HEK293 (cell line): ENCODE results near the gene FERD3L.

Experiments
- CTCF ChIA-PET: fragments of 350-600 bp; formaldehyde crosslinking; extraction: SDS; loops from one replicate; lab custom pipeline; 2021; ENCODE audit warnings: antibody characterized with exemption; lab: Yijun Ruan, JAX
- POLR2A ChIA-PET: fragments of 300-600 bp; formaldehyde crosslinking; extraction: SDS; loops from one replicate; lab custom pipeline; 2020; ENCODE audit warnings: antibody characterized with exemption, inconsistent platforms; lab: Yijun Ruan, JAX
- H3K27ac ChIP-seq: fragments of 200-500 bp; sonication (Bioruptor generic); 2 replicates; pipeline ENCODE4 v1.5.1; 2014; ENCODE audit warnings: low read depth, low read length, control low read depth, inconsistent platforms; ENCODE audit errors: extremely low read depth
- H3K36me3 ChIP-seq, 2 experiments: fragments of 200-500 bp in 1 of 2; sonication (Bioruptor generic) in 1 of 2; 1 replicate in 1 of 2; 2 replicates in 1 of 2; pipeline ENCODE4 v1.5.1; 2014 to 2017; ENCODE audit warnings: inconsistent platforms in 2 of 2, low read length in 2 of 2; ENCODE audit not compliant: control insufficient read depth in 2 of 2, insufficient read depth in 1 of 2
- H3K4me1 ChIP-seq: fragments of 200-500 bp; sonication (Bioruptor generic); 2 replicates; pipeline ENCODE4 v1.5.1; 2014; ENCODE audit warnings: mild to moderate bottlenecking, low read length, inconsistent platforms; ENCODE audit not compliant: control insufficient read depth, insufficient read depth
- H3K4me3 ChIP-seq: 2 replicates; pipeline ENCODE4 v1.5.1; 2011; ENCODE audit warnings: low read depth, mild to moderate bottlenecking, control low read depth, low read length, moderate library complexity
- H3K9me3 ChIP-seq: fragments of 200-500 bp; sonication (Bioruptor generic); 2 replicates; pipeline ENCODE4 v1.5.1; 2014; ENCODE audit warnings: low read depth, low read length, inconsistent platforms; ENCODE audit not compliant: control insufficient read depth, insufficient read depth
- GFI1B ChIP-seq: fragments of 450-650 bp; formaldehyde crosslinking; IDR thresholded peaks from 2 replicates; pipeline ENCODE4 v1.5.1; 2016; ENCODE audit warnings: missing biosample characterization, missing genetic modification characterization
- GLI2 ChIP-seq: fragments of 450-650 bp; formaldehyde crosslinking; IDR thresholded peaks from 2 replicates; pipeline ENCODE4; 2017; ENCODE audit warnings: missing biosample characterization, missing genetic modification characterization, low read depth, borderline replicate concordance
- HOXC10 ChIP-seq: sonication (generic); formaldehyde crosslinking; IDR thresholded peaks from 2 replicates; pipeline ENCODE4 v1.8.1; 2023; ENCODE audit warnings: mild to moderate bottlenecking, missing genetic modification reagents
- KLF8 ChIP-seq: fragments of 450-650 bp; formaldehyde crosslinking; IDR thresholded peaks from 2 replicates; pipeline ENCODE4 v1.5.1; 2016; ENCODE audit warnings: missing biosample characterization, missing genetic modification characterization
- MEIS1 ChIP-seq: sonication (generic); formaldehyde crosslinking; IDR thresholded peaks from 2 replicates; pipeline ENCODE4 v1.8.1; 2022; ENCODE audit warnings: missing genetic modification reagents, mild to moderate bottlenecking, borderline replicate concordance
- ZBTB48 ChIP-seq: fragments of 450-650 bp; formaldehyde crosslinking; IDR thresholded peaks from 2 replicates; pipeline ENCODE4 v1.5.1; 2016; ENCODE audit warnings: missing biosample characterization, missing genetic modification characterization
- ZBTB49 ChIP-seq: fragments of 450-650 bp; formaldehyde crosslinking; IDR thresholded peaks from 2 replicates; pipeline ENCODE4 v1.5.1; 2016; ENCODE audit warnings: missing biosample characterization, missing genetic modification characterization, low read depth
- ZBTB6 ChIP-seq: fragments of 450-650 bp; formaldehyde crosslinking; IDR thresholded peaks from 2 replicates; pipeline ENCODE4 v1.5.1; 2017; ENCODE audit warnings: missing biosample characterization, missing genetic modification characterization
- ZNF112 ChIP-seq: fragments of 450-650 bp; formaldehyde crosslinking; IDR thresholded peaks from 2 replicates; pipeline ENCODE4 v1.5.0; 2017; ENCODE audit warnings: missing biosample characterization, missing genetic modification characterization
- ZNF18 ChIP-seq: fragments of 450-650 bp; formaldehyde crosslinking; IDR thresholded peaks from 2 replicates; pipeline ENCODE4 v1.5.1; 2016; ENCODE audit warnings: missing biosample characterization, missing genetic modification characterization
- ZNF214 ChIP-seq: fragments of 450-650 bp; formaldehyde crosslinking; IDR thresholded peaks from 2 replicates; pipeline ENCODE4 v1.5.1; 2017; ENCODE audit warnings: missing biosample characterization, mild to moderate bottlenecking, missing genetic modification characterization, borderline replicate concordance
- ZNF292 ChIP-seq: fragments of 450-650 bp; formaldehyde crosslinking; IDR thresholded peaks from 2 replicates; pipeline ENCODE4 v1.5.1; 2016; ENCODE audit warnings: low read depth, missing biosample characterization, missing genetic modification characterization, borderline replicate concordance
- ZNF366 ChIP-seq: fragments of 450-650 bp; formaldehyde crosslinking; conservative IDR thresholded peaks from 2 replicates; pipeline ENCODE4 v1.5.1; 2016; ENCODE audit warnings: missing biosample characterization, missing genetic modification characterization
- ZNF394 ChIP-seq: fragments of 450-650 bp; formaldehyde crosslinking; IDR thresholded peaks from 2 replicates; pipeline ENCODE4 v1.5.1; 2016; ENCODE audit warnings: missing biosample characterization, missing genetic modification characterization, mild to moderate bottlenecking, moderate library complexity, borderline replicate concordance
- ZNF488 ChIP-seq: fragments of 450-650 bp; formaldehyde crosslinking; IDR thresholded peaks from 2 replicates; pipeline ENCODE4 v1.5.1; 2016; ENCODE audit warnings: missing biosample characterization, missing genetic modification characterization
- ZNF529 ChIP-seq: fragments of 450-650 bp; formaldehyde crosslinking; IDR thresholded peaks from 2 replicates; pipeline ENCODE4 v1.5.1; 2017; ENCODE audit warnings: missing genetic modification characterization, missing biosample characterization; ENCODE audit not compliant: insufficient replicate concordance
- ZNF530 ChIP-seq: fragments of 450-650 bp; formaldehyde crosslinking; IDR thresholded peaks from 2 replicates; pipeline ENCODE4 v1.5.1; 2016; ENCODE audit warnings: low read depth, missing biosample characterization, missing genetic modification characterization
- ZNF664 ChIP-seq: fragments of 450-650 bp; formaldehyde crosslinking; IDR thresholded peaks from 2 replicates; pipeline ENCODE4 v1.5.1; 2016; ENCODE audit warnings: missing biosample characterization, missing genetic modification characterization
- ZNF707 ChIP-seq: fragments of 450-650 bp; formaldehyde crosslinking; IDR thresholded peaks from 2 replicates; pipeline ENCODE4 v1.5.1; 2016; ENCODE audit warnings: missing biosample characterization, missing genetic modification characterization
- ZNF837 ChIP-seq: fragments of 450-650 bp; formaldehyde crosslinking; IDR thresholded peaks from 2 replicates; pipeline ENCODE4 v1.5.1; 2016; ENCODE audit warnings: missing biosample characterization, missing genetic modification characterization
- ZSCAN5A ChIP-seq: fragments of 450-650 bp; formaldehyde crosslinking; IDR thresholded peaks from 2 replicates; pipeline ENCODE4 v1.5.1; 2016; ENCODE audit warnings: missing biosample characterization, missing genetic modification characterization

FERD3L gene

GRCh38 chr7:19133886-19134285, 11.3 kb downstream of the FERD3L start:
- ChIA-PET POLR2A (no interaction called here), CTCF (interaction anchor here (1.8 kb wide), 1 partner anchor 12 kb away, joined by 5 read pairs; no protein-coding TSS in a partner anchor)
- Histone ChIP-seq H3K4me1 (no peaks in the 10 kb centered on the region), H3K9me3 (no peaks in the 10 kb centered on the region), H3K4me3 (no peak overlapping the region), H3K27ac (no peak overlapping the region), H3K36me3 (no peaks in the 10 kb centered on the region)
- no peak for TF ChIP-seq GFI1B (tag by site-specific recombination)
- TF ChIP-seq ZNF394 (tag by site-specific recombination) = no peak
- no peak for TF ChIP-seq ZNF664 (tag by site-specific recombination)
- no peak for TF ChIP-seq ZBTB48 (tag by site-specific recombination)
- TF ChIP-seq GLI2 = no peak
- no peak for TF ChIP-seq ZNF529 (tag by site-specific recombination)
- no peak for TF ChIP-seq ZNF530 (tag by site-specific recombination)
- TF ChIP-seq ZNF292 (tag by site-specific recombination) = no peak
- TF ChIP-seq ZSCAN5A (tag by site-specific recombination) = no peak
- TF ChIP-seq, all 188 proteins: peak for 0

- H3K36me3 ChIP-seq = no peaks in the 10 kb centered on the region
- H3K4me1 ChIP-seq = no peaks in the 10 kb centered on the region
- ChIA-PET POLR2A (no interaction called here), CTCF (interaction anchor here (0.6 to 1.8 kb wide), 2 partner anchors 12 to 781 kb away, joined by 5 to 6 read pairs; no protein-coding TSS in a partner anchor)
- H3K9me3 ChIP-seq = no peaks in the 10 kb centered on the region
- no peak overlapping the region for H3K27ac ChIP-seq
- TF ChIP-seq KLF8 (tag by site-specific recombination) (no peak), ZNF488 (tag by site-specific recombination) (no peak), ZBTB49 (tag by site-specific recombination) (no peak), ZNF18 (no peak), ZNF707 (no peak), ZNF837 (tag by site-specific recombination) (no peak), MEIS1 (CRISPR knock-in tag) (no peak), HOXC10 (no peak), ZNF112 (no peak), ZBTB6 (tag by site-specific recombination) (no peak), ZNF214 (tag by site-specific recombination) (no peak), ZNF366 (tag by site-specific recombination) (no peak)
- no peak overlapping the region for H3K4me3 ChIP-seq
Observed at GRCh38 chr7:19133390-19133789, 11.8 kb downstream of the FERD3L start.
